Measurements from ENCODE around the gene MCUB. TPM values are rescaled to one million over a fixed set of nuclear protein-coding genes. Genes with fewer than 3 reads are reported as not detected.
"Not testable (repeated sequence)": the region's sequence is repeated elsewhere in the genome, so short reads cannot be mapped to it uniquely, and the experiment has no call there.

The MCUB gene
- total RNA-seq, 1 donor from 2014 or later: 23.6 TPM

DNA sequence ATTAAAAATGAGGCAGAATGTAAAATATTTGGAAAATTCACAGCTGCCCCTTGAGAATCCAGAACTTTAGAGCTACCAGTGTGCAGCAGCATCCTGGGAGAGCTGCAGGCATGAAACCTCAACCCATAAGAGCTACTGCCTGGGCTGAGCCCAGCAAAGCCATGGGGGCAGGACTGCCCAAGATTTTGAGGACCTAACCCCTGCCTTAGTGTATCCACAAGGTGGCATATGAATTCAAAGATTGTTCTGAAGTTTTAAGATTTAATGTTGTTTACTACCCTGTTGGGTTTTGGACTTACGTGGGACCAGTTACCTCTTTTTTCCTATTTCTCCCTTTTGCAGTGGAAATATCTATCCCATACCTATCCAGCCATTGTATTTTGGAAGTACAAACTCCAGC is 116.8 kb downstream of the MCUB start:
- no peak for DNase-seq (ENCODE audit: low spot score)

DNA sequence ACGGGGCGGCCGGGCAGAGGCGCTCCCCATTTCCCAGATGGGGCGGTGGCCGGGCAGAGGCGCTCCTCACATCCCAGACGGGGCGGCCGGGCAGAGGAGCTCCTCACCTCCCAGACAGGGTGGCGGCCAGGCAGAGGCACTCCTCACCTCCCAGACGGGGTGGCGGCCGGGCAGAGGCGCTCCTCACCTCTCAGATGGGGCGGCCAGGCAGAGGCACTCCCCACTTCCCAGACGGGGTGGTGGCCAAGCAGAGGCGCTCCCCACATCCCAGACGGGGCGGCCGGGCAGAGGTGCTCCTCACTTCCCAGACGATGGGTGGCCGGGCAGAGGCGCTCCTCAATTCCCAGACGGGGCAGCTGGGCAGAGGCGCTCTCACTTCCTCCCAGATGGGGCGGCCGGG is 118.4 kb downstream of the MCUB start:
- not testable (repeated sequence) for DNase-seq (ENCODE audit: low spot score)

DNA sequence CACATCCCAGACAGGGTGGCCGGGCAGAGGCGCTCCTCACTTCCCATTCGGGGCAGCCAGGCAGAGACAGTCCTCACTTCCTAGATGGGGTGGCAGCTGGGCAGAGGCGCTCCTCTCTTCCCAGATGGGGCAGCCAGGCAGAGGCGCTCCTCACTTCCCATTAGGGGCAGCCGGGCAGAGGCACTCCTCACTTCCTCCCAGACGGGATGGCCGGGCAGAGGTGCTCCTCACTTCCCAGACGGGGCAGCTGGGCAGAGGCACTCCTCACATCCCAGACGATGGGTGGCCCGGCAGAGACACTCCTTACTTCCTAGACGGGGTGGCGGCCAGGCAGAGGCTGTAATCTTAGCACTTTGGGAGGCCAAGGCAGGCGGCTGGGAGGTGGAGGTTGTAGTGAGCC is 118.9 kb downstream of the MCUB start:
- DNase-seq (ENCODE audit: low spot score): not testable (repeated sequence)

DNA sequence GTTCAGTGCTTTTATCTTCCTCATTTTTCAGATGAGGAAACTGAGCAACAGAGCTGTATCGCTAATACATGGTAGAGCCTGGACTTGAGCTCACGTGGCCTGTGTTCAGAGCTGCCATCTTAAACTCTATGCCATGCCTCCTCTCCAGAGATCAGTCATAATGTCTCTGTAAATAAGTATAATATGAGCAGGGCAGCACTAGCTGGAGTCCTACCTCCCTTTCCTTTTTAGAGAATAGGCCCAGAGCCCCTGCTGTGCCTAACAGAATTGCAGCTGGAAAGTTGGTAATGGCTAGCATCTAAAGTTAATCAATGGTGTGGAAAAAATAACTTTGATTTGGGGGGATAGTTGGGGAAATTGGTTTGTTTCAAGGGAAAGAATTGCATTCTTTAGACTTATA is 122.8 kb downstream of the MCUB start:
- DNase-seq (ENCODE audit: low spot score): no peak

DNA sequence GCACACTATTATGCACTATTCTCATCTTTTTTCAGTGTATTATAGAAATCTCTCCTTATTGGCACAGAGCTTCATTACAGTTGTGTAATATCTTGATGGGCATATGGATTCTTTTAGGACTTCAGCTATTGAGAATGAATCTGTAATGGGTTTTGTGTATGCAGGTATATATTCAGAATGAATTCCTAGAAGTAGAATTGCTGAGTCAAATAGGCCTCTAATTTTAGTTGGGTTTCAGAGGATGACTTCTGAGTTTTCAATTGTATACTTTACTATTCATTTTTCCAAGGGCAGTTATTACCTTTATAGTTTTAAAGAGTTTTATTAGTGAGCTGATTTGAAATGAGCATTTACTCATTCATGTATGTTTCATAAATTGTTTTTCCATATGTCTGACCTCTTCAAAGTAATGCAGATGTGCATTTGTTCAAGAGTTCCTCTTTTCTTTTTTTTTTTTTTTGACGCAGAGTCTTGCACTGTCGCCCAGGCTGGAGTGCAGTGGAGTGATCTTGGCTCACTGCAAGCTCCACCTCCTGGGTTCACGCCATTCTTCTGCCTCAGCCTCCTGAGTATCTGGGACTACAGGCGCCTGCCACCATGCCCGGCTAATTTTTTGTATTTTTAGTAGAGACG is 123.7 kb downstream of the MCUB start:
- DNase-seq (ENCODE audit: low spot score): no peak

DNA sequence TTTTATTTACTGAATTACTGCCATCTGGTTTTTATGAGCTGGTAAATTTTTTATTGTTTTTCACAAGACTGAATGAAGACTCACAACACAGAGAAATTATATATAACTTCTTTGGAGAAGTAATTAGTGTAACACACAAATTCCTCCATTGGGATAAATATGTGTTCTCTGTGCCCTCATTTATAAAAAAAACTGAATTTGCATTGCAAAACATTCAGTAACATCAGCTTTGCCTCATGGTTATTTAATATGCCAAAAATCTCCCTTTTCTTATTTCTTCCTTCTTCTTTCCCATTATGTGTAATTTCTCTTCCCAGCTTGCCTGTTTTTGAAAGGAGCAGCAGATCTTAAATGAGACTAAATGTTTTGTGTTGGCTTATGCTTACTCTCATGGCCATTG is 124.7 kb downstream of the MCUB start:
- DNase-seq (ENCODE audit: low spot score): no peak

DNA sequence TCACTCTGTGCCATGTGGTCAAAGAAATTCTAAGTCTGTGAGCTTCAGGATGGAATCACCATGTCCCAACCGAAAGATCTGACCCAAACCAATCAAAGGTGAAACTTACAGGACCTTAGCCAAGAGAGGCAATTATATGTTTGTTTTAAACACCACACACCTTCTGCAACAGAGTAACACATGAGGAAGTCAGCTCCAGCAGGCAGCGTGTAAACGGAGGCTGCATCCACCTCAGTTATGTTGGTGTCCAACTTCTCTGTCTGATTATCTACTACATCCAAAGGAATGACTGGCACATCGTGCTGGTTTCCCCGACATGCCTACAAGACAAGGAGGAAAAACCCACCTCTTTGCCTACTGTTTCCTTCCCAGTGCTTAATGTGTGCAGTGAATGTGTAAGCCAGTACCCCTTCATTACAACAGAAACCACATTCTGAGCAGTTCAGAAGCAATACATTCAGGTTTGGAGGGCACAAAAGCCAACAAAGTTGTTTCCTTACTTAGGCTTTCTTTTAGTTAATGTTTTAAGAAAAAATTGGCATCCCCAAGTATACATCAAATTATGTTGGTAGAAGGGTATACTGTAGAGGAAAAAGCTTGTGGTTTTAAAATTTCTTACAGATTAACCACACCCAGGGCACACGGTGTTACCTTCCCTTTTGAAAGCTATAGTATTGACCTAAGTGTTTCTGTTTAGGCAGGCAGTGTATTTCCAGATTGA is 130.8 kb downstream of the MCUB start:
- no peak for DNase-seq (ENCODE audit: low spot score)

DNA sequence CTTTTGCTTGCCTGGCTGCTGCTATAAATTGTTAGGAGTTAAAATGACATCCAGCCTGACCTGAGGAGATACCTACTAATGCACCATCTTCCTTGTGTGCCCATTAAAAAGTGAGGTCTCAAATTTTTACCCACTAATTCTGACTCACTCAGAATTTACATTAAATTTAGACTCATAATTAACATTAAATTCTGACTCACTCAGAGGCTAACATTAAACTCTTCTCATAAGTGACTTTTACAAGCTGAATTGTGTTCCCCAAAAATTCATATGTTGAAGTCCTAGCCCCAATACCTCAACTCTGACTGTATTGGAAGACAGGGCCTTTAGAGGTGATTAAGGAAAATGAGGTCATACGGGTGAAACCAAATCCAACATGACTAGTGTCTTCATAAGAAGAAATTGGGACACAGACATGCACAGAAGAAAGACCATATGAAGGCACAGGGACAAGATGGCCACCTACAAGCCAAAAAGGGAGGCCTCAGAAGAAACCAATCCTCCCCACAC is 131.4 kb downstream of the MCUB start:
- DNase-seq (ENCODE audit: low spot score): no peak

DNA sequence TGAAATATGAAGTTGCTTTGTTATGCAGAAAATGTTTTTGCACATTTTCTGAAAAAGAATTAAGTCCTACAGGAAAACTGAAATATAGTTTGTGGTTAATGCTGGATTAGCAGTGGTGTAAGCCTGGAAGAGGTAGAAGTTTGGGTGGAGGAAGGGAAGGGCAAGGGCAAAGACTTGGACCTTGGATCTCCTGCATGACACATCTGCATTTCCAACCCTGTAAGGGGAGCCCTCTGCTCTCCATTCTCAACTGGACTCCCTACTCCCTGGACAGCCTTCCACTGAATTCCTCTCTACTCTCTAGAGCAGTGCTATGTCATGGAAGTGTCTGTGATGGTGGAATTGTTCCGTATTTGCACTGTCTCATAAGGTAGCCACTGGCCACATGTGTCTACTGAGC is 138.6 kb downstream of the MCUB start:
- no peak for DNase-seq (ENCODE audit: low spot score)

DNA sequence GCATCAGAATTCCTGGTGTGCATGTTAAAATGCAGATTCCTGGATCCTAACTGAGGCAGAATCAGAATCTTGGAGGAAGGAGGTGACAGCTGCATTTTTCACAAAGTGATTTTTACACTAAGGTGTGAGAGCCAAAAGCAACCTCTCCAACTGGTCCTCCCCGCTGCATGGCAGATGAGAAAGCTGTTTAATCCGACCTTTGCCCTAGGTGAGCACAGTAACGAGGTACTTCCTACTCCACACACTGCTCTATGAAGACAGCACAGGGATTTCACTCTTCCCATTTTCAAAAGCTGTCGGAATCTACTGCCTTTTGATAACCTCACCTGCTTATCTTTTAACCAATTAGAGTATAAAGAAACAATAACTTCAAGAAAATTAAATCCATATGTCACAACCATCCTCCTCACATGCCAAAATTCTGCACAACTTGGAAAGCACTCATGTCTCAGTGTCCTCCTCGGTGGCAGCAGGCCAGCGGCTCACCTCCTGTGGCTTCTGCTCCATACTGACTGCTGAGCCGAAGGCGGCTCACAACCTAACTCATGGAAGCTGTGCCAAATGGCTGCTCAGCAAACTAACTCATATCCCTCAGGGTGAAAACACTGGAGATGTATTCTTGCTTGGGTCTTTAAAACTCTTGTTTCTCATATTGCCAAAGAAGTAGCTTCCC is 139.6 kb downstream of the MCUB start:
- no peak for DNase-seq (ENCODE audit: low spot score)

DNA sequence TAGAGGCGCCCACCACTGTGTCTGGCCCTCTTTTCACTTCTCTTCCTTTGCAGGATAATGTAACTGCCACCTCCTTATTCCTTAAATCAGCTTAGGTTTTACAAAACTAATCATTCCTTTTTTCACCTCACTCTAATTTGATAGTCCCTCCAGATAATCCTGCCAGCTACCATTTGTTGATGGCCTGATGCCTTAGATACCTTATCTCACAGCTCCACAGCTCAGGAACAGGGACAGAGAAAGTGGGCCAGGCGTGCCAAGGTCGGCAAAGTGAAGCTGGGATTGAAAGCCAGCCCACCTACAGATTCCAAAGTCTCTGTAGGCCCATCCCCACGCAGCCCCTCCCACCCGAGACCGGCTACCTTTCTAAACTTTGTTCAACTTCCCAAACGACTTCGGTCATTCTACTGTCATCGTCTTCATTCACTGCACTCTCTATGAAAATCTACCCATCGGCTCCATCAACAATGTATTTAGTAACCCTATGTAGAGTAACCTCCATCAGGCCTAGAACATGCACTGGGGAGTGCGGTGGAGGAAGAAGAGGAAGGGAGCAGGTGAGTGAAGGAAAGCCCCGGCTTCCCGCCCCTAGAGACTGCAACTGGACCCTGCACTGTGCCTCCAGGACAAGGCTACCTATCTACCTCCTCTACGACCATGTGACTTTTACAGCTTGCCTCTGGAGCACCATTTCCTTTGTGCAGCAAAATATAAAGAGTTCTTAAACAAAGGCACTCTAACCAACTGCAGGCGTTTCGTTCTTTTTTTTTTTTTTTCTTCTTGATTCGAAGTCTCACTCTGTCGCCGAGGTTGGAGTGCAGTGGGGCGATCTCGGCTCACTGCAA is 141.7 kb downstream of the MCUB start:
- DNase-seq (ENCODE audit: low spot score): no peak

DNA sequence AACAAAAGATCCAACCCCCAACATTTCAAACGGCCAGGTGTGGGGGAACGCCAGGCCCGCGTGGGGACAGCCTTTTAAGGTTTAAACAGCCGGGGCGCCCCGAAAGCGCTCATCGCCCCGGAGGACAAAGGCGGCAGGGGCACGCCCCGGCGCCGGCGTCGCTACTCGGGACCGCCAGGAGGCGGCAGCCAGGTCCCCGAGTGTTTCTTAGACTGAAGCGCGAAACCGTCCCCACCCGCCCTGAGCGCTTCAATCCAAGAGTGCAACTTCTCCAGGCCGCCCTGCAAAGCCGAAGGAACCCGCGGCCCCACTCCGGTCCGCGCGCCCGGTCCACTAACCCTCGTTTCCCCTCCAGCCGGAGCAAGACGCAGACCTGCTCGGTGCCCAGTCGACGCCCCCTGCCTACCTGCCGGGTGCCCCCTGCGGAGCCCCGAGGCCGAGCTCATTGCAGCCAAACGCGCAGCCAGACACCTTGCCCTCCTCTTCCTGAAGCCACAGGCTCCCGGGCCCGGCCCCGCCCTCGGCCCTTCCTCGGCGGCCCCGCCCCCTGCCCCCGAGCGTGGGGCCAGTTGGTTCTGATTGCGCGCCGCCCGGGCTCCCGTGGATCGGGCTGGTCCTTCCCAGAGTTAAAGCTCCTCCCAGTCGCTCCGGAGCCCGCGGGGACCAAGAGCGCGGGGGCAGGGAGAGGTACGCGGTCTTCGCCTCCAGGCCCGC is 143.1 kb downstream of the MCUB start, which contains the start of gene CASP6:
TSS of gene CASP6 (minus strand) at position 496 of the 714 bp plus-strand sequence. CDS start at position 446, 50 bp downstream.
- peak; percentile 94 for DNase-seq (ENCODE audit: low spot score)

DNA sequence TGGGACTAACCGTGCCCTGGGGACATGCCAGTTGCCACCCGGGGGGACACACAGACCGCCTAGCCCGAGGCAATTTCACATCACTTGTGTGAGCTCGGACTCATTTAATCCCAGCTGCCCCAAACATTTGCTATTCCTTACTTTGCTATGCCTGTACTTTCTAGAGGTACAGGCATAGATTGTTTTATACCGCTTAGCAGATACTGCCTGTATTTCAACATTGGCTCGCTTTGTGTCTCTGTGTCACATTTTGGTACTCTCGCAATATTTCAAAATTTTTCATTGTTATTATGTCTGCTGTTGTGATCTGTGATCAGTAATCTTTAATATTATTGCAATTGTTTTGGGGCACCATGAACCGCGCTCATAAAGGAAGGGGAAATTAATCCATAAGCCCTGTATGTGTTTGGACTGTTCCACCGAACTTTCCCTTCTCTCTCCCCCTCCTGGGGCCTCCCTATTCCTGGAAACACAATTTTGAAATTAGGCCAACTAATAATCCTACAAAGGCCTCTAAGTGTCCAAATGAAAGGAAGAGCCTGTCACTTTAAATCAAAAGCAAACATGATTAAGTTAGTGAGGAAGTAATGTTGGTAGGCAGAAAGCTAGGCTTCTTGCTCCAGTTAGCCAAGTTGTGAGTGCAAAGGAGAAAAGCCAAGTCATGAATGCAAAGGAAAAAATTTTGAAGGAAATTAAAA is 143.8 kb downstream of the MCUB start:
- DNase-seq (ENCODE audit: low spot score): no peak

DNA sequence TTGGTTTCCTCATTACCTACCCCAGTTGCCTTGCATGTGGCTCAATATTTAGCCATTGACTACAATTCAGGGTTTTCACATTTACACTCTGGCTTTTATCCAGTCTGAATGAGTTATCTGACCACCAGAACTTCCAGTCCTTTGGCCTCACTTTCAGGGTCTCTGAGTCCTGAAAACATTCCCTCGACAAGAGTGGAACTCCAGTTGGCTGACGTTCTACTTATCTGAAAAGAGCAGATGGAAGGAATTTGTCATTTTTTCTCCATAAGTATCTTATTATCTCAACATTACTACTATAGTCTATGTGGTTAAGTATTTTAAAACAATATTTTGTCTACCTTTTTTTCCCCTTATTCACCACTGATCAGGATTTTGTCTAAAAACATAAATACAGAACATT is 148.4 kb downstream of the MCUB start:
- no peak for DNase-seq (ENCODE audit: low spot score)

DNA sequence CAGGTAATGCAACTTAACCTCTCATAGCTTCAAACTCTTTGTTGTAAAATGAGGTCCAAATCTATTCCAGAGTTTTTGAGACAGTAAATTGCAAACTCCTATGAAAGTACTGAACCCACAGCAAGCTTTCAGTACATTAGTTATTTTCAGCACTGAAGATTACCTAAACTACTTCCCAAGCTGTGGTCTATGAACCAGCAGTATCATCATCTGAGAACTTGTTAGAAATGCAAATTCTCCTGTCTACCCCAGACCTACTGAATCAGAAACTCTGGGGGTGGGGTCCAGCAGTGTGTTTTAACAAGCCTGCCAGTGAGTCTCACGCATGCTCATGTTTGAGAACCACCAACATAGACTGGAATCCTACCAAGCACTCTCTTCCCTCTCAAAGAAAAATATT is 148.9 kb downstream of the MCUB start:
- DNase-seq (ENCODE audit: low spot score): no peak

DNA sequence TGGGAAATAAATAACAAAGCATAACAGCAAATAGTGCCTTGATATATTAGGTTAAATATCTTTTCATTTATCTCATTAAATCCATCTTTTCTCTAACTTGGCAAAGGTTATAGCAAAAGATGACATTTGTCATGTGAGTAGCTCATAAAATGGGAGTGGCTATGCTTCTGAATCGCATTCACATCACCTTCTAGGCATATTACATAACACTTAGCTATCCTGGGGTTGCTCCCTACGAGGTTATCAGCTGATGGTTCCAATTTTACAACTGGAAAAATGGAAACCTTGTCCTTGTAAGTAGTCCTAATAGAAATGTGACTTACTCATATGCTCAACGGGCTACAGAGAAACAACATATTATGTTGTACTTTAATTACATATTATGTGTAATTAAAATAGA is 153.5 kb downstream of the MCUB start:
- no peak for DNase-seq (ENCODE audit: low spot score)

DNA sequence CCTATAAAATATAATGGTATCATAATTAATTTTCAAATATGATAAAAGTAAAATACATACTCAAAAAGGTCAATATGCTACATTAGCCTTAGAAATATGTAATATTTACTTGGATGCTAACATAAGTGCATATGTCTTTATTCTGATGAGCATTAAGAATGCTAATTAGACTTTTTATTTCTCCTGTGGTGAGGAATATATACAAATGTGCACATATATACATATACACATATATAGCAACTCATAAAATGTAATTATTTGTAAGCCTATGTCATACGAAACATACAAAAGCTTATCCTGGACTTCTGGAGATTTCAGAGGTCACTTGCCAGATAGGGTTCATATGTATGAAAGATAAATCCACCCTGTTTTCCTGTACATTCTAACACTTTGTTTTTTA is 158.7 kb downstream of the MCUB start:
- DNase-seq (ENCODE audit: low spot score): no peak

DNA sequence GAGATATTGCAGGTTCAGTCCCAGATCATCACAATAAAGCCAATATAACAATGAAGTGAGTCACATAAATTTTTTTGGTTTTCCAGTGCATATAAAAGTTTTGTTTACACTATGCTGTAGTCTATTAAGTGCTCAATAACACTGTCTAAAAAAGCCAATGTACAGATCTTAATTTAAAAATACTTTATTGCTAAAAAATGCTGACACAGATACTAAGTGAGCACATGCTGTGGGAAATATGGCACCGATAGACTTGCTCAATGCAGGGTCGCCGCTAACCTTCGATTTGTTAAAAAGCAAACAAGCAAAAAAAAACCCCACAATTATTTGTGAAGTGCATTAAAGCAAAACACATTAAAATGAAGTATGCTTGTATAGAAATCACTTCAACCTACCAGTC is 159.6 kb downstream of the MCUB start:
- no peak for DNase-seq (ENCODE audit: low spot score)

DNA sequence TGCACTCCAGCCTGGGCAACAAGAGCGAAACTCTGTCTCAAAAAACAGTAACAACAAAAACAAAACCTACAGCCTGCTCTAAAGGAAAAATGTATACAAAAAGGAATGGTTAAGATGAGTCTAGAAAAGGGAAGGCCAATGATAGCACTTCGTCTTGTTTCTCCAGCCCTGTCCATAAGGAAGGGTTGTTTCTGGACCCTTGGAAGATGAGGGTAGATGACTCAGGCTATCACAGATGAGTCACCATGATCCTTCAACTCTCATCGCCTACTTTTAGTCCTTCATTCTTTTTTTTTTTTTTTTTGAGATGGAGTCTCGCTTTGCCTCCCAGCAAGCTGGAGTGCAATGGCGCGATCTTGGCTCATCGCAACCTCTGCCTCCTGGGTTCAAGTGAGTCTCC is 161.0 kb downstream of the MCUB start:
- DNase-seq (ENCODE audit: low spot score): no peak

DNA sequence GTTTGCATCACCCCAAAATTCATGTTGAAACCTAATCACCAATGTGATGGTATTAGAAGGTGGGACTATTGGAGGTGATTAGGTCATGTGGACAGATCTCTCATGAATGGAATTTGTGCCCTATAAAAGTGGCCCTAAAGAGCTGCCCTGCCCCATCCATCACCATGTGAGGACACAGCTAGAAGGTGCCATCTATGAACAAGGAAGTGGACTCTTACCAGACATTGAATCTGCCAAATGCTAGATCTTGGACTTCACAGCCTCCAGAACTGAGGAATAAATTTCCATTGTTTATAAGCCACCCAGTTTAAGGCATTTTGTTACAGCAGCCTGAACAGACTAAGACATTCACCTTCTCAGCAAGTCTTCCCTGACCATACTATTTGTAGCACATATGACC is 162.3 kb downstream of the MCUB start:
- DNase-seq (ENCODE audit: low spot score): no peak

Data from mesenteric fat pad (tissue), 1 donor.